ENCODE measurements around the gene UFSP1.

UFSP1 gene

GRCh38 chr7:100847360-100847759, 42.2 kb downstream of the UFSP1 start:
- FAIRE-seq (no peak), DNase-seq (ENCODE audit: insufficient read length, low spot score) (no peak)
- TF ChIP-seq POLR2A (IDR thresholded peaks at IDR 0.05; ENCODE audit: low read depth, low read length), result no peak

DNA sequence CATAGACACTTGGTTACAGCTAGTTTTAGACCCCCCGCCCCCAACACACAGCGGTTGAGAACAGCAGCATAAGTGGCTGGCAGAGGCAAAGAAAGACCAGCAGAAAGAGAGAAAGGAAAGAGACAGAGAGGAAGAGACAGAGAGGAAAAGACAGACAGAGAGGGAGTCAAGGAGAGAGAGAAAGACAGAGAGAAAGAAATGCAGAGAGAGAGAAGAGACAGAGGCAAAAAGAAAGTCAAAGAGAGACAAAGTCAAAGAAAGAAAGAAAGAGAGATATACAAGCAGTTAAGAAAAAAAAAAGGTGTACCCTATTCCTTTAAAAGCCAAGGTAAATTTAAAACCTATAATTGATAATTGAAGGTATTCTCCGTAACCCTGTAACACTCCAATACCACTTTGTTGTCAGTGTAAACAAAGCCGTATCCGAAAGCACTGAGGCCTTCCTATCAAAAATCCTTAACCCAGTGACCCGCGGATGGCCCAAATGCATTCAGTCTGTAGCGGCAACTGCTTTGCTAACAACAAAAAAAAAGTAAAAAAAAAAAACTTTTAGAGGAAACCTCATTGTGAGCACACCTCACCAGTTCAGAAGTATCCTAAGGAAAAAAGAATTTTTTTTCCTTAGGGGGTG, 48.9 kb downstream of the UFSP1 start:
- DNase-seq (ENCODE audit: insufficient read length, low spot score) (no peak), FAIRE-seq (no peak)
- TF ChIP-seq POLR2A (IDR thresholded peaks at IDR 0.05; ENCODE audit: low read depth, low read length), result no peak

GRCh38 chr7:100839361-100839760, 50.2 kb downstream of the UFSP1 start:
- no peak for DNase-seq (ENCODE audit: insufficient read length, low spot score)
- FAIRE-seq, result no peak
- no peak for TF ChIP-seq POLR2A (IDR thresholded peaks at IDR 0.05; ENCODE audit: low read depth, low read length)
